HEK293T (cell line): Measurements from ENCODE around the gene COLQ.

Experiments
- BHLHE40 ChIP-seq: fragments of 450-650 bp; IDR thresholded peaks from 2 replicates; pipeline ENCODE4 v1.6.1; 2016; ENCODE audit warnings: mild to moderate bottlenecking, moderate library complexity, borderline replicate concordance
- CTBP1 ChIP-seq: fragments of 450-650 bp; IDR thresholded peaks from 2 replicates; pipeline ENCODE4 v1.6.1; 2016; ENCODE audit warnings: borderline replicate concordance
- ELF4 ChIP-seq: fragments of 450-650 bp; IDR thresholded peaks from 2 replicates; pipeline ENCODE4 v1.6.1; 2017; ENCODE audit warnings: antibody characterized with exemption
- FOXA1 ChIP-seq: fragments of 450-650 bp; IDR thresholded peaks from 2 replicates; pipeline ENCODE4 v1.6.1; 2016; ENCODE audit warnings: mild to moderate bottlenecking
- SP1 ChIP-seq: fragments of 450-650 bp; IDR thresholded peaks from 2 replicates; pipeline ENCODE4 v1.6.1; 2017
- SUZ12 ChIP-seq: fragments of 450-650 bp; IDR thresholded peaks from 2 replicates; pipeline ENCODE4 v1.6.1; 2016; ENCODE audit warnings: mild to moderate bottlenecking
- TARDBP ChIP-seq: fragments of 450-650 bp; IDR thresholded peaks from 2 replicates; pipeline ENCODE4 v1.6.1; 2016
- ZNF384 ChIP-seq: fragments of 450-650 bp; IDR thresholded peaks from 2 replicates; pipeline ENCODE4 v1.6.1; 2016

GRCh38 chr3:15562560-15562959 lies 41.1 kb upstream of the COLQ start:
- TF ChIP-seq SUZ12 (no peak), ZNF384 (no peak), SP1 (no peak), CTBP1 (no peak), TARDBP (no peak), BHLHE40 (no peak), FOXA1 (no peak), ELF4 (no peak)
